Stimulated activated CD4-positive, alpha-beta T cell treated with anti-CD3 and anti-CD28 coated beads, Interleukin-12 subunit alpha, Interleukin-12 subunit beta, amount 100 ng/mL, for 48 hours (primary cell): ENCODE data around the gene MELK.
A peak's percentile ranks its signal among the peaks of the same experiment; 100 is the strongest.
"Not testable (repeated sequence)": the region's sequence is repeated elsewhere in the genome, so short reads cannot be mapped to it uniquely, and the experiment has no call there.

Experiments used
- DNase-seq, 3 donors: peaks; one replicate each; pipeline ENCODE4 v3.0.0-alpha.2; 2020; ENCODE audit warnings: low read depth in 2 of 3, low spot score in 1 of 3

The MELK gene

DNA sequence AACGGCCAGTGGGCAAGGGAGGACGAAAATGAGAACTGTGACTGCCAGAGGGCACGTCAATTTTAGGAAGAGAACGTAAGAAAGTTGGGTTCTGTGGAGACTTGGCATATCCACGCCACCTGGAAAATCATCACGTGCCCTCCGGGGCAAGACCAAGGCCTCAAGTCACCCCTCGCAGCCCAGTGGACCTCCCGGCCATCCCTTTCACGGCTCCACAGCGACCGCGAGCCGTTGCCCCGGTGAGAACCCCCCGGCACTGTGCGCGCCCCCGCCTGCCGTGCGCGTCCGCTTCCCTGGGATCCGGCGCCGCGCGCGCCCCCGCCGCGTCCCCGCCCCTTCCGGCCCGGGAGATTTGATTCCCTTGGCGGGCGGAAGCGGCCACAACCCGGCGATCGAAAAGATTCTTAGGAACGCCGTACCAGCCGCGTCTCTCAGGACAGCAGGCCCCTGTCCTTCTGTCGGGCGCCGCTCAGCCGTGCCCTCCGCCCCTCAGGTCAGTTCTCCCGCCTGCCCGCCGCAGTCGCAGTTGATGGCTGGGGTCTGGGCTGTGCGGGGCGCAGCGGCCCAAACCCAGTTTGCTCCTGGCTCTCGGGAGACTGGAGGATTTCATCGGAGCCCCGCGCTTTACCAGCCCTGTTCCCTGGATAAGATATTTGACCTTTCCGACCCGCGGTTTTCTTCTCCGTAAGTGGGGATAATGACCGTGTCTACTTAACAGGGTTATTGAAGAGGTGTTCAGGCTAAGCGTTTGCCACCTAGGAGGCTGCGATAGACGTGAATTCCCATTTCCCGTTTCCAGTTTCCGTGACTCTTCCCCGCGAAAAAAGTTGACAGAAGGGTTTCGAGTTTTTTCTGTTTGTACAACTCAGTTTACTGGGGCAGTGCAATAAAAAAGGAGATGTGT, at the start of gene MELK:
MELK (plus strand) TSS at position 381 of the 904 bp plus-strand sequence. CDS start 8,787 bp downstream, outside the sequence.
- peak; percentile 68 to 84 (median 81) for DNase-seq

- DNase-seq = no peak
Observed at GRCh38 chr9:36530224-36530623, 42.5 kb upstream of the MELK start.

DNA sequence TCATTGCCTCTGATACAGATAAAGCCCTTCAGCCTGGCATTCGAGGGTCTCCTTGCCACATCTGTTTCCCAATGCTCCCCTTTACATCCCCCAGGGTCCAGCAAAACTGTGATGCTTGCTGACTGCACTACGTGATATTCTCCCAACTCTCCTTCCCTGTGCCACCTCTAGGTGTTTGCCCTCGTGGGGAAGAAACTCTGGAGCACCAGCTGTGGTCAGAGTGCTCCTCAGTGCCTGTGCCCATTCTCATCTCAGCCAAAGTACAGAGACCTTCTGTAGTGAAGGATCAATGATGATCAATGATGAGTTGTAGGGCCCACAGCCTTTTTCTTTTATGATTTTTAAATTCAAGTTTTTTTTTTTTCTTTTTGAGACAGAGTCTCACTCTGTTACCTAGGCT, 40.3 kb upstream of the MELK start:
- no peak for DNase-seq

DNA sequence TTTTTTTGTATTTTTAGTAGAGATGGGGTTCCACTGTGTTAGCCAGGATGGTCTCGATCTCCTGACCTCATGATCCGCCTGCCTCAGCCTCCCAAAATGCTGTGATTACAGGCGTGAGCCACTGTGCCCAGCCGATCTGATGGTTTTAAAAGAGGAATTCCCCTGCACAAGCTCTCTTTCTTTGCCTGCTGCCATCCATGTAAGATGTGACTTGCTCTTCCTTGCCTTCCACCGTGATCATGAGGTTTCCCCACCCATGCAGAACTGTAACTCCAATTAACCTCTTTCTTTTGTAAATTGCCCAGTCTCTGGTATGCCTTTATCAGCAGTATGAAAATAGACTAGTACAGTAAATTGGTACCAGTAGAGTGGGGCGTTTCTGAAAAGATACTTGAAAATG, 39.0 kb upstream of the MELK start:
- not testable (repeated sequence) for DNase-seq

DNA sequence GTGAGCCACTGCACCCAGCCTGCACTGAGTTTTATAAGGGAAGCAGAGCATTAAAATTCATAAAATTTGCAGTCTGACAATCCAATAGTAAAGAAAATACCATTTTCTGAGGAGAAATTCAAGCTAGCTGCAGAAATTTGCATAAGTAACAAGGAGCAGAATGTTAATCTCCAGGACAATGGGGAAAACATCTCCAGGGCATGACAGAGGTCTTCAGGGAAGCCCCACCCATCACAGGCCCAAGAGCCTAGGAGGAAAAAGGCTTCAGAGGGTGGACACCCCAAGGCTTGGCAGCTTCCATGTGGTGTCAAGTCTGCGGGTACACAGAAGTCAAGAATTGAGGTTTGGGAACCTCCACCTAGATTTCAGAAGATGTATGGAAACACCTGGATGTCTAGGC, 37.6 kb upstream of the MELK start:
- no peak for DNase-seq

GRCh38 chr9:36537861-36538260, 34.8 kb upstream of the MELK start:
- DNase-seq = no peak

GRCh38 chr9:36542355-36542754, 30.3 kb upstream of the MELK start:
- no peak for DNase-seq

- no peak for DNase-seq
Observed at GRCh38 chr9:36543916-36544315, 28.8 kb upstream of the MELK start.

DNA sequence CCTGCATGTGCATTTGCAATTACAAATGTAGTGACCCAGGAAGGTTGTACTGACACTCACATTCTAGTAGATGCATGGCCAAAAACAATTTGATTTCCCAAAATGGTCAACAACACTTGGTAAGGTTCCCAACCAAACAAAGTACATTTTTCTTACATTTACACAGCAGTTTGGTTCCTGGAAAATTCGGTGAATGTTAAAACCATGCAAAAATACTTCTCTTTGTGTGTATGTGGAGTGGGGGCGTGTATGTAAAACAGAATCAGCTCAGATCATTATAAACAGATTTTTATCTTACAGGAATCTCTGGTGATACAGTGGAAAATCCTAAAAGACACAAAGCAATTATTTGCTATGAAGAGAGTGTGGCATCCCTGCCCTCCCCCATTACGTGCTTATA, 25.1 kb upstream of the MELK start:
- no peak for DNase-seq

GRCh38 chr9:36548454-36548853, 24.2 kb upstream of the MELK start:
- no peak for DNase-seq

GRCh38 chr9:36550135-36550534, 22.6 kb upstream of the MELK start:
- DNase-seq = no peak

DNA sequence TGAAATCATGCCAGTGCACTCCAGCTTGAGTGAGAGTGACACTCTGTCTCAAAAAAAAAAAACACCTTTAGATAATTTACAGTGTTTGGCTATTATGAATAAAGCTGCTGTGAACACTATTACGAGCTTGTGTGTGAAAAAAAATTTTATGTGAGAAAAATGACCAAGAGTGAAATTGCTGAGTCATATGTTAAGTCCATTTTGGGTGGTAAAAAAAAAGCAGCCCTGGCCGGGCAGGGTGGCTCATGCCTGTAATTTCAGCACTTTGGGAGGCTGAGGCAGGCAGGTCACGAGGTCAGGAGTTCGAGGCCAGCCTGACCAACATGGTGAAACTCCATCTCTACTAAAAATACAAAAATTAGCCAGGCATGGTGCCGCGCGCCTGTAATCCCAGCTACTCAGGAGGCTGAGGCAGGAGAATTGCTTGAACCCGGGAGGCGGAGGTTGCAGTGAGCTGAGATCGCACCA, 22.0 kb upstream of the MELK start:
- DNase-seq = not testable (repeated sequence)

DNA sequence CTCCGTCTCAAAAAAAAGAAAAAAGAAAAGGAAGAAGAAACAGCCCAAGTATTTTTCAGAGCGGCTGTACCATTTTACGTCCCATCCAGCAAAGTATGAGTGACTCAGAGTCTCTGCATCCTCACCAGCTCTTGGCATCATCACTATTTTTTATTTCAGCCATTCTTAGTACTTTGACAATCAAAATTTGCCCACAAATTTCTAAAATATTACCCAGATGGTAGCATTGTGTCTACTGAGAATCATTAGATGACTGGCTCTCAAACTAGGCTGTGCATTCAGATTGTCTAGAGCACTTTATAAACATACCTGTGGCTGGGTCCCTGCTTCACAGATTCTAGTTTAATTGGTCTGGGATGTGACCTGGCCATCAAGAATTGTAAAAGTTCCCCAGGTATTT, 21.6 kb upstream of the MELK start:
- DNase-seq = no peak

DNA sequence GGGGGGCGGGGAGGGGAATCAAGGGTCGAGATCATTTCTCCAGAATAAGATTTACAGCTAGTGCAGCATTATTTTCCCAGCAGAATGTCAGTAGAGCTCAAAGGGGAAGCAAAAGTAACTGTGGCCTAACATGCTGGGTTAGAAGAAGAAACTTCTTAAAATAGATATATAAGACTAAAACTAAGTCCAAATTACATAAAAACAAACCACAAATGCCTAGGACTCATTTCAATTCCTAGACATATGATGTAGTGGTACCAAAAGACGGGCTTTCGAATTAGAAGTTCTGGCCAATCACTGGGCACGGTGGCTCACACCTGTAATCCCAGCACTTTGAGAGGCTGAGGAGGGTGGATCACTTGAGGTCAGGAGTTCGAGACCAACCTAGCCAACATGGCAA, 20.8 kb upstream of the MELK start:
- no peak for DNase-seq

GRCh38 chr9:36559036-36559695, 13.5 kb upstream of the MELK start:
- no peak for DNase-seq

- DNase-seq = no peak
Observed at GRCh38 chr9:36560771-36561170, 11.9 kb upstream of the MELK start.

GRCh38 chr9:36562801-36563200, 9.9 kb upstream of the MELK start:
- not testable (repeated sequence) for DNase-seq

GRCh38 chr9:36566813-36567221, 5.9 kb upstream of the MELK start:
- no peak for DNase-seq

GRCh38 chr9:36568681-36569080, 4.0 kb upstream of the MELK start:
- DNase-seq = not testable (repeated sequence)

DNA sequence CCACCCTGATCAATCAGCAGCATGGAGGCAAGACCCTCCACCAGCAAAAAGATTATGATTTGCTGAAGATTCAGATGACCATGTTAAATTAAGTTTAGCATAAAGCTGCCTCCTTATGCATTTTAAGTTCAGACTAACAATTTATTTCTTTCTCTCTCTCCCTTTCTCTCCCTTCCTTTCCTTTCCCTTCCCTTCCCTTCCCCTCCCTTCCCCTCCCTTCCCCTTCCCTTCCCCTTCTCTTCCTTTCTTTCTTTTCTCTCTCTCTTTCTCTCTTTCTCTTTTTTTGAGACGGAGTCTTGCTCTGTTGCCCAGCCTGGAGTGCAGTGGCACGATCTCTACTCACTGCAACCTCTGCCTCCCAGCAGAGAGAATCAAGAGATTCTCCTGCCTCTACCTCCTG, 1.4 kb upstream of the MELK start:
- no peak for DNase-seq

DNA sequence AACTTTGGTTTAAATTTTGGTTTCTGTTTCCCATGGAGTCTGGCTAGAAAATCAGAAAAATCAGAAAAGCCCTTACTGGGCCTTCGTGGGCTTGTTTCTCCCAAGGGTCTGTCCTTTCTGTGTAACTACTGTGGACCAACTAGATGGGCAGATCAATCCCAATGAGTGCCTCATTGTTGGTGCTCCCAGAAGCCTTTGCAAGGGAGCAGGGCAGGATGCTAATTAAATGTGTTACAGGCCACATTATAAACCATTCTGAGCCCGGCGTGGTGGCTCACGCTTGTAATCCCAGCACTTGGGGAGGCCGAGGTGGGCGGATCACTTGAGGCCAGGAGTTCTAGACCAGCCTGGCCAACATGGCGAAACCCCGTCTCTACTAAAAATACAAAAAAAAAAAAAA, 1.4 kb downstream of the MELK start:
- not testable (repeated sequence) for DNase-seq

GRCh38 chr9:36575411-36575882, 2.8 kb downstream of the MELK start:
- DNase-seq = no peak
